GM21825 (cell line): Measurements from ENCODE around the gene PKN3.
A peak's percentile ranks its signal among the peaks of the same experiment; 100 is the strongest.
"Not testable (repeated sequence)": the region's sequence is repeated elsewhere in the genome, so short reads cannot be mapped to it uniquely, and the experiment has no call there.

Experiments used
- ATAC-seq: cut with Tn5 transposase; IDR thresholded peaks from one replicate; pipeline ENCODE4 v1.9.1; 2021; ENCODE audit warnings: mild to moderate bottlenecking, moderate library complexity; ENCODE audit not compliant: unreplicated experiment

The PKN3 gene

GRCh38 chr9:128702445-128702948 is at the start of gene PKN3:
TSS of gene PKN3 (plus strand) at chr9:128702503. CDS start at chr9:128702916, 413 bp downstream.
- peak; percentile 80 for ATAC-seq

- ATAC-seq, result no peak
These were observed 48.4 kb upstream of the PKN3 start for GRCh38 chr9:128653908-128654307.

GRCh38 chr9:128654481-128654880 is 47.8 kb upstream of the PKN3 start:
- ATAC-seq, result no peak

GRCh38 chr9:128656416-128657343 is 45.6 kb upstream of the PKN3 start, which contains the start of gene DYNC2I2:
TSS of gene DYNC2I2 (minus strand) at chr9:128656847. CDS start at chr9:128656726, 121 bp downstream.
- ATAC-seq, result peak; percentile 69

GRCh38 chr9:128657344-128657704 is 45.0 kb upstream of the PKN3 start:
- no peak for ATAC-seq

GRCh38 chr9:128657796-128658195 is 44.5 kb upstream of the PKN3 start:
- no peak for ATAC-seq

GRCh38 chr9:128666481-128666941 is 35.8 kb upstream of the PKN3 start:
- not testable (repeated sequence) for ATAC-seq

- no peak for ATAC-seq
These were observed 32.5 kb upstream of the PKN3 start for GRCh38 chr9:128669786-128670185.

- no peak for ATAC-seq
These were observed 26.9 kb upstream of the PKN3 start for GRCh38 chr9:128675382-128675781.

- ATAC-seq, result no peak
These were observed 24.5 kb upstream of the PKN3 start for GRCh38 chr9:128677794-128678193.

- no peak for ATAC-seq
These were observed 18.8 kb upstream of the PKN3 start for GRCh38 chr9:128683340-128684064.

GRCh38 chr9:128684065-128684324 is 18.3 kb upstream of the PKN3 start:
- ATAC-seq, result peak; percentile 0

- peak; percentile 27 for ATAC-seq
These were observed 17.7 kb upstream of the PKN3 start for GRCh38 chr9:128684325-128685199.

GRCh38 chr9:128685636-128686489 is 16.4 kb upstream of the PKN3 start:
- no peak for ATAC-seq

GRCh38 chr9:128687453-128687852 is 14.8 kb upstream of the PKN3 start:
- no peak for ATAC-seq

- ATAC-seq, result peak; percentile 68
These were observed 13.6 kb upstream of the PKN3 start, which contains the start of gene SET for GRCh38 chr9:128688501-128689292. TSS of gene SET (plus strand) at chr9:128689222. CDS start at chr9:128689583, 361 bp downstream.

GRCh38 chr9:128689293-128689774 is 13.0 kb upstream of the PKN3 start:
- peak; percentile 21 for ATAC-seq

- no peak for ATAC-seq
These were observed 12.3 kb upstream of the PKN3 start for GRCh38 chr9:128689820-128690683.
